ENCODE measurements around the gene DNAI2.

The DNAI2 gene

GRCh38 chr17:74361230-74362068 lies 87.4 kb downstream of the DNAI2 start, which contains the start of gene BTBD17:
Gene BTBD17, minus strand, starts transcription at chr17:74361868. Its CDS starts 49 bp downstream, at chr17:74361819.
- DNase-seq (ENCODE audit: low spot score): no peak

GRCh38 chr17:74362069-74362405 lies 88.0 kb downstream of the DNAI2 start:
- no peak for DNase-seq (ENCODE audit: low spot score)

- DNase-seq (ENCODE audit: low spot score): no peak
These were observed 88.9 kb downstream of the DNAI2 start for GRCh38 chr17:74362810-74363498.

Data from RKO (cell line).